SK-N-SH treated with all-trans-retinoic acid at 6 μM for 48 hours (cell line): ENCODE results near the gene SIK3.

Source experiments
- ARNTL ChIP-seq: fragments of 450-650 bp; formaldehyde crosslinking; IDR thresholded peaks from 2 replicates; pipeline ENCODE4 v1.5.0; 2020; ENCODE audit warnings: low read depth, mild to moderate bottlenecking, moderate library complexity, borderline replicate concordance
- OSR1 ChIP-seq: fragments of 250-450 bp; sonication (Bioruptor Pico); IDR thresholded peaks from 2 replicates; pipeline ENCODE4 v1.8.0; 2022; ENCODE audit warnings: moderate library complexity, mild to moderate bottlenecking, inconsistent platforms
- PPARA ChIP-seq: fragments of 250-450 bp; sonication (Bioruptor Pico); IDR thresholded peaks from 2 replicates; pipeline ENCODE4 v1.5.0; 2020; ENCODE audit warnings: mild to moderate bottlenecking, borderline replicate concordance
- RARB ChIP-seq: fragments of 250-450 bp; sonication (Bioruptor Pico); IDR thresholded peaks from 2 replicates; pipeline ENCODE4 v1.8.0; 2021; ENCODE audit warnings: mild to moderate bottlenecking, moderate library complexity
- SNAI2 ChIP-seq: fragments of 250-450 bp; sonication (Bioruptor Pico); IDR thresholded peaks from 2 replicates; pipeline ENCODE4 v1.5.0; 2020; ENCODE audit warnings: mild to moderate bottlenecking, moderate library complexity
- ZFP3 ChIP-seq: fragments of 250-450 bp; sonication (Bioruptor Pico); IDR thresholded peaks from 2 replicates; pipeline ENCODE4 v1.5.0; 2020; ENCODE audit warnings: mild to moderate bottlenecking, moderate library complexity
- ZFP30 ChIP-seq: fragments of 450-650 bp; formaldehyde crosslinking; IDR thresholded peaks from 2 replicates; pipeline ENCODE4 v1.5.0; 2022; ENCODE audit warnings: mild to moderate bottlenecking, moderate library complexity
- ZNF565 ChIP-seq: fragments of 450-650 bp; formaldehyde crosslinking; conservative IDR thresholded peaks from 2 replicates; pipeline ENCODE4 v1.5.0; 2020; ENCODE audit warnings: low read depth, mild to moderate bottlenecking, moderate library complexity
- TF ChIP-seq, protein P1 (sequence below): fragments of 250-450 bp; sonication (Bioruptor Pico); IDR thresholded peaks from 2 replicates; pipeline ENCODE4 v1.8.0; 2020; ENCODE audit warnings: mild to moderate bottlenecking, moderate library complexity, borderline replicate concordance

DNA sequence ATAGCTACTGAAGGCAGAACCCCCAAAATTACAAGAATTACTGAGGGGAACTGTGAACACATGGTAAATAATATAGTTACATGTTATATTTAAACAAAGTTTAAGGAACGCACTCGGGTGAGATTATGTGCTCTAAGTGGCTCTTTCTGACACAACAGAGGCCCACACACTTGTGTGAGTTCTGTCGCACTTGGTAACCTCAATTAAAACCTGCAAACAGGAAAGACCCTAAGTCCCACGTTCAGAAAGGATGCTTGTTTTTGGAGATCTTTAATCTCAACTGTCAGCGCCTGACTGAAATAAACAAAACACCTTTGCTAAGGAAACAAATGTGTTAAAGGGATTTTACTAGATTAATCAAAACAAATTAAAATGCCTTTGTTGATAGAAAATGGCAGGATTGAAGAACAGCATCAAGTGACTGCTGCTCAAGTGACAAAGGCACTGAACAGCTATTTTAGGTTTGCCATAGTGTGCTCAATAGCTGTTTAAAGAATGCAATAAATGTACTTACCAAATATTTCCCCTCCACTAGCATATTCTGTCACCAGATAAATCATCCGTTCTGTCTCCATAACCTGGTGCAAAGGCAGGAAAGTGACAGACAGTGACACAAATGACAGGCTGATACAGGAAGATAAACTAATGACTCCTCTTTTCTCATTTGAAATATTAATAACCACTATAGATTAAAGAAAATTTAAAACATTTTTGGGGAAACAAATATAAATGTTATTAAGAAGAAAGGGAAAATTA is 144.5 kb downstream of the SIK3 start:
- no peak for TF ChIP-seq SNAI2
- no peak for TF ChIP-seq ZNF565
- TF ChIP-seq PPARA (CRISPR knock-in tag): no peak
- TF ChIP-seq, protein P1, sequence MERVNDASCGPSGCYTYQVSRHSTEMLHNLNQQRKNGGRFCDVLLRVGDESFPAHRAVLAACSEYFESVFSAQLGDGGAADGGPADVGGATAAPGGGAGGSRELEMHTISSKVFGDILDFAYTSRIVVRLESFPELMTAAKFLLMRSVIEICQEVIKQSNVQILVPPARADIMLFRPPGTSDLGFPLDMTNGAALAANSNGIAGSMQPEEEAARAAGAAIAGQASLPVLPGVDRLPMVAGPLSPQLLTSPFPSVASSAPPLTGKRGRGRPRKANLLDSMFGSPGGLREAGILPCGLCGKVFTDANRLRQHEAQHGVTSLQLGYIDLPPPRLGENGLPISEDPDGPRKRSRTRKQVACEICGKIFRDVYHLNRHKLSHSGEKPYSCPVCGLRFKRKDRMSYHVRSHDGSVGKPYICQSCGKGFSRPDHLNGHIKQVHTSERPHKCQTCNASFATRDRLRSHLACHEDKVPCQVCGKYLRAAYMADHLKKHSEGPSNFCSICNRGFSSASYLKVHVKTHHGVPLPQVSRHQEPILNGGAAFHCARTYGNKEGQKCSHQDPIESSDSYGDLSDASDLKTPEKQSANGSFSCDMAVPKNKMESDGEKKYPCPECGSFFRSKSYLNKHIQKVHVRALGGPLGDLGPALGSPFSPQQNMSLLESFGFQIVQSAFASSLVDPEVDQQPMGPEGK (CRISPR knock-in tag): no peak
- no peak for TF ChIP-seq ZFP3 (CRISPR knock-in tag)
- no peak for TF ChIP-seq ARNTL
- TF ChIP-seq OSR1 (CRISPR knock-in tag): no peak
- no peak for TF ChIP-seq RARB (CRISPR knock-in tag)
- TF ChIP-seq ZFP30: no peak
